ENCODE results near the gene RABGGTA. TPM values are rescaled to one million over a fixed set of nuclear protein-coding genes. Genes with fewer than 3 reads are reported as not detected.

The RABGGTA gene
- total and polyA plus RNA-seq, 9 of the 15 experiments (the other 6 are each of a cell fraction or from before 2014, with no cell fraction given): 4.5 to 24.2 (median 15.5) TPM

GRCh38 chr14:24255931-24256711 is 15.3 kb downstream of the RABGGTA start (continued):
- TF ChIP-seq, protein P1, sequence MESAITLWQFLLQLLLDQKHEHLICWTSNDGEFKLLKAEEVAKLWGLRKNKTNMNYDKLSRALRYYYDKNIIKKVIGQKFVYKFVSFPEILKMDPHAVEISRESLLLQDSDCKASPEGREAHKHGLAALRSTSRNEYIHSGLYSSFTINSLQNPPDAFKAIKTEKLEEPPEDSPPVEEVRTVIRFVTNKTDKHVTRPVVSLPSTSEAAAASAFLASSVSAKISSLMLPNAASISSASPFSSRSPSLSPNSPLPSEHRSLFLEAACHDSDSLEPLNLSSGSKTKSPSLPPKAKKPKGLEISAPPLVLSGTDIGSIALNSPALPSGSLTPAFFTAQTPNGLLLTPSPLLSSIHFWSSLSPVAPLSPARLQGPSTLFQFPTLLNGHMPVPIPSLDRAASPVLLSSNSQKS (CRISPR knock-in tag; IDR thresholded peaks at IDR 0.05): no peak
- TF ChIP-seq GTF2E2 (tag; IDR thresholded peaks at IDR 0.05) (no peak), HDAC3 (IDR thresholded peaks at IDR 0.05; ENCODE audit: borderline replicate concordance, partially characterized antibody) (peak; percentile 65), PRMT5 (CRISPR knock-in tag; IDR thresholded peaks at IDR 0.05) (no peak), ZNF146 (CRISPR knock-in tag; IDR thresholded peaks at IDR 0.05; ENCODE audit: unreplicated experiment) (no peak), PKNOX1 (IDR thresholded peaks at IDR 0.05) (no peak; the same call in 1 of the 2 replicates), CC2D1A (IDR thresholded peaks at IDR 0.05) (peak; percentile 86; the same call in 1 of the 2 replicates), HNRNPH1 (optimal IDR thresholded peaks at IDR 0.05; ENCODE audit: low read depth, low read length) (no peak), THRA (IDR thresholded peaks at IDR 0.05) (no peak), CBFB (CRISPR knock-in tag; IDR thresholded peaks at IDR 0.05) (no peak), ZNF589 (CRISPR knock-in tag; IDR thresholded peaks at IDR 0.05; ENCODE audit: low read depth) (0 out of 2 replicates have a peak, but pooled peaks have one; percentile 40), ZNF696 (CRISPR knock-in tag; conservative IDR thresholded peaks at IDR 0.05) (no peak), ARNT (IDR thresholded peaks at IDR 0.05) (peak in 1 of 2 experiments; percentile 84; a peak in 3 of 4 replicates), PYGO2 (tag; IDR thresholded peaks at IDR 0.05) (no peak), ATF6 (CRISPR knock-in tag; IDR thresholded peaks at IDR 0.05) (no peak), CBX3 (IDR thresholded peaks at IDR 0.05; ENCODE audit: borderline replicate concordance in 1 of 2, low read length in 2 of 2) (no peak), DNMT1 (IDR thresholded peaks at IDR 0.05) (no peak), PHB2 (IDR thresholded peaks at IDR 0.05; ENCODE audit: low read depth) (peak; percentile 75; the same call in 1 of the 2 replicates), ZNF212 (CRISPR knock-in tag; IDR thresholded peaks at IDR 0.05) (no peak), RBM17 (IDR thresholded peaks at IDR 0.05; ENCODE audit: borderline replicate concordance, low read depth, low read length) (no peak), MAFF (IDR thresholded peaks at IDR 0.05; ENCODE audit: low read length) (no peak), MECOM (CRISPR knock-in tag; IDR thresholded peaks at IDR 0.05) (peak; percentile 90), FUS (optimal IDR thresholded peaks at IDR 0.05; ENCODE audit: low read depth, low read length) (no peak)
- TF ChIP-seq, protein P2, sequence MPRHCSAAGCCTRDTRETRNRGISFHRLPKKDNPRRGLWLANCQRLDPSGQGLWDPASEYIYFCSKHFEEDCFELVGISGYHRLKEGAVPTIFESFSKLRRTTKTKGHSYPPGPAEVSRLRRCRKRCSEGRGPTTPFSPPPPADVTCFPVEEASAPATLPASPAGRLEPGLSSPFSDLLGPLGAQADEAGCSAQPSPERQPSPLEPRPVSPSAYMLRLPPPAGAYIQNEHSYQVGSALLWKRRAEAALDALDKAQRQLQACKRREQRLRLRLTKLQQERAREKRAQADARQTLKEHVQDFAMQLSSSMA (CRISPR knock-in tag; IDR thresholded peaks at IDR 0.05): no peak

All from K562 (cell line).